Right ventricle myocardium superior (tissue), 1 donor: Measurements from ENCODE around the gene AJM1. TPM values are rescaled to one million over a fixed set of nuclear protein-coding genes. Genes with fewer than 3 reads are reported as not detected.

Source experiments
- ATAC-seq: fragments of 200-7000 bp; cut with Tn5 transposase; one replicate; pipeline ENCODE4 v1.9.1; 2020; ENCODE audit warnings: mild to moderate bottlenecking; ENCODE audit not compliant: poor library complexity
- DNase-seq: peaks from one replicate; pipeline ENCODE4 v3.0.0-alpha.2; 2020
- intact Hi-C: fragments of 100-400 bp; cut with DNase I; formaldehyde crosslinking; loops from one replicate; pipeline ENCODE4 v1.11.2; 2022
- microRNA-seq: library from miRNA; unstranded; fragments of <30 nt; microRNA quantifications from one replicate; pipeline ENCODE4 v1.2.0, GENCODE V29; 2020
- total RNA-seq: library from RNA; stranded (reverse); fragmentation: NEBNext Ultra II Directional; extraction: Animal tissue kit (Norgen Biotek cat#: 25700); gene quantifications from one replicate; pipeline ENCODE4 v1.2.1, GENCODE V29; 2021
- donor health status: DM: no; HTN: yes; CAD: no; lungs with severe emphysema.

AJM1 gene
- total RNA-seq, 1 donor from 2014 or later, result 7.3 TPM

GRCh38 chr9:136885950-136886578, 43.8 kb downstream of the AJM1 start, which contains the start of gene TRAF2:
Gene TRAF2 (plus strand): TSS chr9:136886516. CDS start chr9:136898741, 12,225 bp downstream.
- ATAC-seq, result peak; percentile 98
- intact Hi-C loops, result no loop called here
- peak; percentile 99 for DNase-seq

GRCh38 chr9:136886610-136887597, 44.6 kb downstream of the AJM1 start:
- DNase-seq, result no peak
- peak; percentile 34 for ATAC-seq
- intact Hi-C loops, result no loop called here

- intact Hi-C loops, result no loop called here
- ATAC-seq (no peak), DNase-seq (no peak)
These were observed 46.2 kb downstream of the AJM1 start for GRCh38 chr9:136888454-136888853.

GRCh38 chr9:136889858-136890257, 47.6 kb downstream of the AJM1 start:
- ATAC-seq (no peak), DNase-seq (no peak)
- intact Hi-C loops, result no loop called here

GRCh38 chr9:136890661-136891060, 48.4 kb downstream of the AJM1 start:
- no peak for ATAC-seq
- DNase-seq, result no peak

More at GRCh38 chr9:136890661-136891060, 48.4 kb downstream of the AJM1 start:
- intact Hi-C loops, result no loop called here

Small RNAs within 50 kb of the gene (microRNA-seq; reads per million reads assigned to microRNA genes)
- gene MIR4292, result not detected
- gene MIR4479, result not detected

Other genes starting within 250 kb of the AJM1 start
- 61.5 TPM for gene EGFL7, start 179.6 kb upstream of the AJM1 start, total RNA-seq
- gene AGPAT2, start 155.0 kb upstream of the AJM1 start, total RNA-seq, result 48.6 TPM
- 15.1 TPM for gene DIPK1B, start 129.9 kb upstream of the AJM1 start, total RNA-seq
- 7.7 TPM for gene LCN10, start 99.5 kb upstream of the AJM1 start, total RNA-seq
- 13.0 TPM for gene LCN6, start 94.0 kb upstream of the AJM1 start, total RNA-seq
- gene LCN8, start 84.2 kb upstream of the AJM1 start, total RNA-seq, result not detected
- gene LCN15, start 78.0 kb upstream of the AJM1 start, total RNA-seq, result not detected
- gene TMEM141, start 51.1 kb upstream of the AJM1 start, total RNA-seq, result 70.9 TPM
- 1.5 TPM for gene CCDC183, start 46.1 kb upstream of the AJM1 start, total RNA-seq
- 68.0 TPM for gene RABL6, start 34.5 kb upstream of the AJM1 start, total RNA-seq
- 345 TPM for gene PHPT1, start 6.9 kb downstream of the AJM1 start, total RNA-seq
- gene MAMDC4, start 9.9 kb downstream of the AJM1 start, total RNA-seq, result 13.2 TPM
- 325 TPM for gene EDF1, start 23.8 kb downstream of the AJM1 start, total RNA-seq
- 9.1 TPM for gene TRAF2, start 44.0 kb downstream of the AJM1 start, total RNA-seq
- gene FBXW5, start 102.3 kb downstream of the AJM1 start, total RNA-seq, result 142 TPM
- gene C8G, start 102.8 kb downstream of the AJM1 start, total RNA-seq, result 1.1 TPM
- 2.1 TPM for gene LCN12, start 109.8 kb downstream of the AJM1 start, total RNA-seq
- 6,152 TPM for gene PTGDS, start 135.0 kb downstream of the AJM1 start, total RNA-seq
- 9.7 TPM for gene LCNL1, start 140.5 kb downstream of the AJM1 start, total RNA-seq
- gene PAXX, start 149.9 kb downstream of the AJM1 start, total RNA-seq, result 19.4 TPM
- gene CLIC3, start 154.1 kb downstream of the AJM1 start, total RNA-seq, result 2.7 TPM
- 26.7 TPM for gene ABCA2, start 185.8 kb downstream of the AJM1 start, total RNA-seq
- gene FUT7, start 189.6 kb downstream of the AJM1 start, total RNA-seq, result not detected
- 59.1 TPM for gene NPDC1, start 203.7 kb downstream of the AJM1 start, total RNA-seq
- gene ENTPD2, start 211.6 kb downstream of the AJM1 start, total RNA-seq, result 1.9 TPM
- 0.22 TPM for gene SAPCD2, start 228.1 kb downstream of the AJM1 start, total RNA-seq
- gene UAP1L1, start 235.0 kb downstream of the AJM1 start, total RNA-seq, result 11.3 TPM
- 20.3 TPM for gene MAN1B1, start 244.5 kb downstream of the AJM1 start, total RNA-seq